Measurements from ENCODE around the gene WASHC1.
"Not testable (repeated sequence)": the region's sequence is repeated elsewhere in the genome, so short reads cannot be mapped to it uniquely, and the experiment has no call there.

Gene WASHC1

DNA sequence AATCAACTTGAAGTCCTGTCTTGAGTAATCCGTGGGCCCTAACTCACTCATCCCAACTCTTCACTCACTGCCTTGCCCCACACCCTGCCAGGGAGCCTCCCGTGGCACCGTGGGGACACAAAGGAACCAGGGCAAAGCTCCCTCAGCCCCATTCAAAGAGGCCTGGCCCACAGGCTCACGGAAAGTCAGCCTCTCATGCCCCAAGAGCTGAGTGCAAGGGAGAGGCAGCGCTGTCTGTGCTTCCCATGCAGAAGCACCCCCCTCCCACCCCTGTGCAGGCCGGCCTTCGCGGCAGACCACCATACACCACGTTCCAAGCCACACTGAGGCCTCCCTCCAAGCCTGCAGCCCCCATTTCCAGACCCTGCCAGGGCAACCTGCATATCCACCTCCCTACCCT lies 7.6 kb downstream of the WASHC1 start:
- DNase-seq; intact Hi-C loops (cut with DNase I): not testable (repeated sequence)

DNA sequence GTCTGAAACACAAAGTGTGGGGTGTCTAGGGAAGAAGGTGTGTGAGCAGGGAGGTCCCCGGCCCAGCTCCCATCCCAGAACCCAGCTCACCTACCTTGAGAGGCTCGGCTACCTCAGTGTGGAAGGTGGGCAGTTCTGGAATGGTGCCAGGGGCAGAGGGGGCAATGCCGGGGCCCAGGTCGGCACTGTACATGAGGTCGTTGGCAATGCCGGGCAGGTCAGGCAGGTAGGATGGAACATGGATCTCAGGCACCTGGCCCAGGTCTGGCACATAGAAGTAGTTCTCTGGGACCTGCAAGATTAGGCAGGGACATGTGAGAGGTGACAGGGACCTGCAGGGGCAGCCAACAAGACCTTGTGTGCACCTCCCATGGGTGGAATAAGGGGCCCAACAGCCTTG lies 12.4 kb downstream of the WASHC1 start:
- intact Hi-C loops (cut with DNase I), result not testable (repeated sequence)
- peak in 1 of 10 donors; percentile 61 for DNase-seq

DNA sequence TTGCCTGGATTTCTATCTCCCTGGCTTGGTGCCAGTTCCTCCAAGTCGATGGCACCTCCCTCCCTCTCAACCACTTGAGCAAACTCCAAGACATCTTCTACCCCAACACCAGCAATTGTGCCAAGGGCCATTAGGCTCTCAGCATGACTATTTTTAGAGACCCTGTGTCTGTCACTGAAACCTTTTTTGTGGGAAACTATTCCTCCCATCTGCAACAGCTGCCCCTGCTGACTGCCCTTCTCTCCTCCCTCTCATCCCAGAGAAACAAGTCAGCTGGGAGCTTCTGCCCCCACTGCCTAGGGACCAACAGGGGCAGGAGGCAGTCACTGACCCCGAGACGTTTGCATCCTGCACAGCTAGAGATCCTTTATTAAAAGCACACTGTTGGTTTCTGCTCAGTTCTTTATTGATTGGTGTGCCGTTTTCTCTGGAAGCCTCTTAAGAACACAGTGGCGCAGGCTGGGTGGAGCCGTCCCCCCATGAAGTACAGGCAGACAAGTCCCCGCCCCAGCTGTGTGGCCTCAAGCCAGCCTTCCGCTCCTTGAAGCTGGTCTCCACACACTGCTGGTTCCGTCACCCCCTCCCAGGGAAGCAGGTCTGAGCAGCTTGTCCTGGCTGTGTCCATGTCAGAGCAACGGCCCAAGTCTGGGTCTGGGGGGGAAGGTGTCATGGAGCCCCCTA lies 15.0 kb downstream of the WASHC1 start:
- DNase-seq, result peak in 3 of 10 donors; percentile 22 to 86 (median 70)
- intact Hi-C loops (cut with DNase I), result not testable (repeated sequence)

DNA sequence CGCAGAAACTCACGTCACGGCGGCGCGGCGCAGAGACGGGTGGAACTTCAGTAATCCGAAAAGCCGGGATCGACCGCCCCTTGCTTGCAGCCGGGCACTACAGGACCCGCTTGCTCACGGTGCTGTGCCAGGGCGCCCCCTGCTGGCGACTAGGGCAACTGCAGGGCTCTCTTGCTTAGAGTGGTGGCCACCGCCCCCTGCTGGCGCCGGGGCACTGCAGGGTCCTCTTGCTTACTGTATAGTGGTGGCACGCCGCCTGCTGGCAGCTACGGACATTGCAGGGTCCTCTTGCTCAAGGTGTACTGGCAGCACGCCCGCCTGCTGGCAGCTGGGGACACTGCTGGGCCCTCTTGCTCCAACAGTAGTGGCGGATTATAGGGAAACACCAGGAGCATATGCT lies 18.1 kb downstream of the WASHC1 start:
- intact Hi-C loops (cut with DNase I), result not testable (repeated sequence)
- DNase-seq, result peak; percentile 10 to 97 (median 61)

DNA sequence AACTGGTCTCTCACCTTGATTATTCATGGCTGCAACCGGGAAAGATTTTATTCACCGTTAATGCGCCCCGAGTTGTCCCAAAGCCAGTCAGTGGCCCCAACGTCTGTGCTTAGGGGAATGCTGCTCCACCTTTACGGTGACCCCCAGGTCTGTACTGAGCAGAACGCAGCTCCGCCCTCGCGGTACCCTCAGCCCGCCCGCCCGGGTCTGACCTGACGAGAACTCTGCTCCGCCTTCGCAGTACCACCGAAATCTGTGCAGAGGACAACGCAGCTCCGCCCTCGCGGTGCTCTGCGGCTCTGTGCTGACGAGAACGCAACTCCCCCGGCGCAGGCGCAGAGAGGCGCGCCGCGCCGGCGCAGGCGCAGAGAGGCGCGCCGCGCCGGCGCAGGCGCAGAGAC lies 18.6 kb downstream of the WASHC1 start:
- DNase-seq, result peak in 2 of 10 donors; percentile 75 to 87
- intact Hi-C loops (cut with DNase I), result not testable (repeated sequence)

DNA sequence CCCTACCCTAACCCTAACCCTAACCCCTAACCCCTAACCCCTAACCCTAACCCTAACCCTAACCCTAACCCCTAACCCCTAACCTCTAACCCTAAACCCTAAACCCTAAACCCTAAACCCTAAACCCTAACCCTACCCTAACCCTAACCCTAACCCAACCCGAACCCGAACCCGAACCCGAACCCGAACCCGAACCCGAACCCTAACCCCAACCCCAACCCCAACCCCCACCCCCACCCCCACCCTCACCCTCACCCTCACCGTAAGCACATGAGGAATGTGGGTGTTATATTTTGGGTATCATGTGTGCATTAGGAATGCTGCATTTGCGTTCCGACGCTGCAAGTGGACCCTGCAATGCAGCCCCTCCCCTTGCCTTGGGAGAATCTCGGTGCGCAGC lies 19.0 kb downstream of the WASHC1 start:
- DNase-seq; intact Hi-C loops (cut with DNase I): not testable (repeated sequence)

All from posterior cingulate gyrus (tissue), 11 donors.